ENCODE results near the gene ALDH18A1.
A peak's percentile ranks its signal among the peaks of the same experiment; 100 is the strongest.
"Not testable (repeated sequence)": the region's sequence is repeated elsewhere in the genome, so short reads cannot be mapped to it uniquely, and the experiment has no call there.

ALDH18A1 gene

DNA sequence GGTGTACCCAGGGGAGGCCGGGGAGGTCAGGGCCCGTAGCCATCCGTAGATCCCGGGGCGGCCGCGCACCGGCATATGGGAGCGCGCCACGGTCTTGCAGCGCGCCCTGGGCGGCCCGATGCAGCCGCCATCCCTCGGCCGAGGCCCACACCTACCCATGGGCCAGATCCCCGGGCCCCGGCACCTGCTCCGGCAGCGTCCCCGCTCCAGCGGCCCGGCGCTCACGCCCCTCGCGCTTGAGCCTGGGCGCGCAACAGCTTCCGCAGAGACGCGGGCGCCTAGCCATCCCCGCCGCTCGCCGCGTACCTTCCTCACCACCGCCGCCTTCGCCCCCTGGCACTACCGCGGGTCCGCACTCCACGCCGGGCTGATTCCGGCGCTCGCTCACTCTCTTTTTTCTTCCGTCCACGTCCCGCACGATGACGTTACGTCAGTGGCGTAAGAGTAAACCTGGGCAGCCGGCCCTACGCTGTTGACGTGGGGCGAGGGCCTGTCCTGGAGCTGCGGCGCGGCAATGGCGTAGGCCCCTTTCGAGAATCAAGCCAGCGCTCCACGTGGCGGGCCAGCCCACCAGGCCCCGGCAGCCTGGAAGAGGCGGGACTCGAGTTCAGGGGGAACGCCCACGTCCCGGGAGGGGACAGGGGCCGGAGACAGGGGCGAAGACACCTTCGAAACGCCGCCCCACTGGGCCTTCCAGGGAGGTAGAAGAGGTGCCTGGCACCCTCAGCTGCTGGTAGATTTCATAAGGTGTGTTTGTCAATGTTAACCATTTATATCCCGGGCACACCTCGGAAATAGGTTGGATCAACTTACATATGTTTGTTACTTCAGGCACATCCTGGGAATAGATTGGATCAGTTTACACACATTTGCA lies at the start of gene ALDH18A1:
TSS of gene ALDH18A1 (minus strand) at position 421 of the 874 bp plus-strand sequence. CDS start 3,334 bp downstream, outside the sequence.
- DNase-seq (ENCODE audit: low read depth), result peak; percentile 89

DNA sequence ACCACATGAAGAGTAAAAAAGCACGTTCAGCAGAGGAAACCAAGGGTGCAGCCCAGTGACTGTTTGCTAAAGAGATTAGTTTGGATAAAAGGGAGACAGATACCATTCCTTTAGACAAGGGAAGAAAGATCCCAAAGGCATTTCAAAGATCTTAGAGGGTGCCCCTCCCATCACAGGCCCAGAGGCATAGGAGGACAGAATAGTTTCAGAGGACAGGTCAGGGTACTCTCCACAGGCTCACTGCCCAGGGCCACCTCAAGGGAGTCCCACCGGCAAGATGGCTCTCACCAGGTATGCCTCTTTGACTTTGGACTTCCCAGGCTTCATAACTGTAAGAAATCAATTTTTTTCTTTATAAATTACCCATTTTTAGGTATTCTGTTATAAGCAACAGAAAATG lies 41.9 kb upstream of the ALDH18A1 start:
- DNase-seq (ENCODE audit: low read depth), result no peak

DNA sequence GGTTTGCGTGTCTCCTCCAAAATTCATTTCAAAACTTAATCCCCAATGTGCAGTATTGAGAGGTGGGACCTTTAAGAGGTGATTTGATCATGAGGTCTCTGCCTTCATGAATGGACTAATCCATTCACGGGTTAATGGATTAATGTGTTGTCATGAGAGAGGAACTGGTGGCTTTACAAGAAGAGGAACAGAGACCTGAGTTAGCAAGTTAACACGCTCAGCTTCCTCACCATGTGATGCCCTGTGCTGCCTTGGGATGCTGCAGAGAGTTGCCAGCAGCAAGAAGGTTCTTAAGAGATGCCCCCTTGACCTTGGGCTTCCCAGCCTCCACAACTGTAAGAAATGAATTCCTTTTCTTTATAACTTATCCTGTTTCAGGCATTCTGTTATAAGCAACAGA lies 40.9 kb upstream of the ALDH18A1 start:
- DNase-seq (ENCODE audit: low read depth), result no peak

DNA sequence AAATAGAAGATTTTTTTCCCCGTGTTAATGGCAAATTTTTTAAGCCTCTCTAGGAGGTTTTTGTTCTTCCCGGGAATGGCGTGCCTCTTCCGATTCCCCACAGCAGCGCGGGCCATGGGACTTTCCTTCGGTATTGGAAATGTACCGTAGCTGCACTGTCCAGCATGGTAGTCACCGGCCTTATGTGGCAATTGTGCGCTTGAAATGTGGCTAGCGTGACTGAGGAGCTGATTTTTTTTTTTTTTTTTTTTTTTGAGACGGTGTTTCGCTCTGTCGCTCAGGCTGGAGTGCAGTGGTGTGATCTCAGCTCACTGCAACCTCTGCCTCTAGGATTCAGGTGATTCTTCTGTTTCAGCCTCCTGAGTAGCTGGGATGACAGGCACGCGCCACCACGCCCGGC lies 38.2 kb upstream of the ALDH18A1 start:
- DNase-seq (ENCODE audit: low read depth), result no peak

DNA sequence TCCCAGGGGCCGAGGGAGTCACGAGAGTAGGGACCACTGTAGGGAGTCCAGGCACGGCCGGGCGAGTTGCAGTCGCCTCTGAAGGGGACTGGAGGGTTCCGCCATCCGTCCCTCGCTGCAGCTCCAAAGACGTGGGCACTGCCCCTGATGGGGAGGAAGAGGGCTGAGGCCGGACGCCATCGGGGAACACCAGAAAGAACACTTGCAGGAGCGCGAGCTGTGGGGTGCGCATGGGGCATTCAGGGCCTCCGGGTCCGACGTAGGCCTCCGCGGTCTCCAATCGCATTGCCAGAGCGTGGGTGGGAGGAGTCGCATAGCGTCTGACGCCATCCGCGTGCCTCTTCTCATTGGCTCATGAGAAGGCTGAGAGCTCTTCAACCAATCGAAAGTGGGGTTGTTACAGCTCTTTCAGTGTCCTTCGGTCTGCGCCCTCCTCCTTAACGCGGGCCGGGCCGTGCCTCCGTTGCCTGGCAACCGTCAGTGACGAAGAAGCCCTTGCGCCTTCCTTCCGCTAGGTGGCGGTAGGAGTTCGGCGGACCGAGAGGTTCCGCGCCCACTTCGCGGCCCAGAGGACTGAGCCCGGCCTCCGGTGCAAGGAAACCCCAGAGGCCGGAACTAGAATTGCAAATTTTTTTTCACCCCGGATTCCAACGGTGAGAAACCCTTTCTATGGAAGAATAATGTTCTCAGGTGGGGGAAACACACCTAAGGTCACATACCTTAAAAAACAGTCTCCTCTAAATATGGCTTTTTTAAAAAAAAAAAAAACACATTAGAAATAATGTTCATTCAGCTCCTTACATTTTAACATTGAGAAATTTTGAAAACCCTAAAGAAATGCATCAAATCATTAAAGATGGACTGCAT lies 37.4 kb upstream of the ALDH18A1 start, which contains the start of gene TCTN3:
TSS of gene TCTN3 (minus strand) at position 260 of the 867 bp plus-strand sequence. CDS start at position 232, 28 bp downstream.
- peak; percentile 83 for DNase-seq (ENCODE audit: low read depth)

DNA sequence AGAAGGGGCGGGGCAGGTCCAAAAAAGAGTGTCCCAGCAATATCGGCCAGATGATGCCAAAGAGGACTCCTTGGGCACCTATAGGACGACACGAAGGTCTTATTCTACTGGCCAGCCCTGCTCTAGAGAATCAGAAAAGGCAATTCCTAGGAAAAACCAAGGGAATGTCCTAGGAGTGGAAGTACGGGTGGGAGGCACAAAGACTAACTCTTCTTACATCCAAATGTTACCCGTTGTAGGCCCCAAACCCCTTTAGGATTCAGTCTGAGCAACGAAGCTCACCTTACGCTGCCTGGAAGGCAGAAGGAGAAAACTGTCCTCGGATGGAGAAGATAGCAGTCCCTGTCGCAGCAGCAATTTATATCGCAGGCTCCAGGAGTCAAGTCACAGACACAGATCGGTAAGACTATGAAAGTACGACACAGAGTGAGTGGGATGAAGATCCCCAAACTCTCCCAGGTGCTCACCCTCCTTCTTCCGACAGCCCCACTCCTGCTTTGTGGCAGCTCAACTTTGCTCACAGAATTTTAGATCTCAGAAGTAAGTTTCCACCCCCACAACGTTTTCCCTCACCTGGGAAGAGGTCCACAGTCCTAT lies 36.7 kb upstream of the ALDH18A1 start:
- no peak for DNase-seq (ENCODE audit: low read depth)

DNA sequence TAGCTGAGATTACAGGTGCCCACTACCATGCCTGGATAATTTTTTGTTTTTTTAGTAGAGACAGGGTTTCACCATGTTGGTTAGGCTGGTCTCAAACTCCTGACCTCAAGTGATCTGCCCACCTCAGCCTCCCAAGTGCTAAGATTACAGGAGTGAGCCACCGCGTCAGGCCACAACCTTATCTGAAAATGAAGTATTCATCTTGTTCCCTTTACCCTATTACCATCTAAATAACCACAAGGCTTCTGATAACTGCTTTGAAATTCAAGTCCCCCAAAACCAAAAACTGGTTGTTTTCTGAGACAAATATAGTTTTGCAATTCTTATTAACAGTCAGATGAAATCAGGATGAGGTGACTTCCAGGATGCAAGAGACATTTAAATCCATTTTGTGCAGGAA lies 34.8 kb upstream of the ALDH18A1 start:
- no peak for DNase-seq (ENCODE audit: low read depth)

DNA sequence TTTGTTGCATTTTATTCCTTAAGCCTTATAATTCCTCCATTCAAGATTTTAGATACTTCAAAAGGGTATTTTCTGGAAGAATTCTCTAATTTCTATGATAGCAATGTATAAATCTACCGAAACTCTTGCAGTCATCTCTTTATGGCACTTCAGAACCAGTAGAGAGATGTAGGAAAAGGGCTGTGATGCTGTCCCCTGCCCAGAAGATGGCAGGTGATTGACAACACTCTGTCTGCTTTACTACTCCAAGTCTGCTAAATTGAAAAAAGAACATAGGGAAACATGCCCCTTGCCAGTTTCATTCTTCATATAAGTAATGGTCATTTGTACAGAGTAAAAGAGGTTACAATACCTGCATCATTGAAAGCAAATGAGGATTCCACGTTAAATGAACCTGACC lies 32.1 kb upstream of the ALDH18A1 start:
- no peak for DNase-seq (ENCODE audit: low read depth)

DNA sequence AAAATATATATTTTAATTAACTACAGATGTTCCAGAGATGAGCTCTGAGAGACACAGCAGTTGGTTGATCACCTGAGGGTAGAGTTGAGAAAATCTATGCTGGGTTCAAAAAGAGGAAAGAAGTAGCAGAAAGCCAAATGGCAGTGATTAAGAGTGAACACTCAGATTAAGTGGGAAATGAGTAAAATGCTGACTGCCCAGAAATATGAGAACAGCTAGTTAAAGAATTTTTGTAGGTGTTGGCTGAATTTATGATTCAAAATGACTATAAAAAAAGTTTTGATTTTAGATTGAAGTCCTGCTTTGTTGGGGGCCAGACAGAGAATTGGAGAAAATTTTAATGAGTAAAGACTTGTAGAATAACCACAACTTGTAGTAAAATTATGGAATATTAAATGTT lies 27.5 kb upstream of the ALDH18A1 start:
- no peak for DNase-seq (ENCODE audit: low read depth)

DNA sequence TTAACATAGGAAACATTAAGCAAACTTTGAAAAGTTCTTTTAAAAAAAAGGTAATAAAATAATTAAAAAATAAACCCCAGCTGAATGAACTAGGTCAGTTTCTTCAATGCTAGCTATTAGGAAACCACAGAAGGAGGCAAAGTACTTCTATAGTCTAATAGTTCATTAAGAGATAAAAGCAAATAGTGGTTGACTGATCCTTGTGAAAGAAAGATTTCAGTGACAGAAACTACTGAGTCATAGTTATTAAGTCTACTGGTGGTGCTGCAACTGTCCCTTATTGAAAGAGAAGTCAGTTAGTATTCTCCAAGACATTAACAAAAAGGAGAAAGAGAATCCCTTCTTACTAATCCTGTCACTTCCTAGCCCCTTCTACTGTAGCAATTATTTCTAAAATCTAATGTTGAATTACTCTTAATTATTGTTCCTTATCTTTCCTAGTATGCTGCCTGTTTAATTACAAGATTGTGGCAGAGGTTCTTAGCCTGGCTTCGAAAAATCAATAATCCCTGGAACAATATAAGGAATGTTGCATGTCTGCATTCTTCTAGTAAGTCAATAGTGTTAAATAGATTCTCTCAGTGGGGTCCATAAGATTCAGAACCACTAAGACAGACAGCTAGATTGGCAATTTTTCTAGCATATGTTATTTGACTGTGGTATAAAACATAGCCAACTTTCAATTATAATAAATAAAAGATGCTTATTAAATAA lies 19.0 kb upstream of the ALDH18A1 start:
- DNase-seq (ENCODE audit: low read depth), result no peak

DNA sequence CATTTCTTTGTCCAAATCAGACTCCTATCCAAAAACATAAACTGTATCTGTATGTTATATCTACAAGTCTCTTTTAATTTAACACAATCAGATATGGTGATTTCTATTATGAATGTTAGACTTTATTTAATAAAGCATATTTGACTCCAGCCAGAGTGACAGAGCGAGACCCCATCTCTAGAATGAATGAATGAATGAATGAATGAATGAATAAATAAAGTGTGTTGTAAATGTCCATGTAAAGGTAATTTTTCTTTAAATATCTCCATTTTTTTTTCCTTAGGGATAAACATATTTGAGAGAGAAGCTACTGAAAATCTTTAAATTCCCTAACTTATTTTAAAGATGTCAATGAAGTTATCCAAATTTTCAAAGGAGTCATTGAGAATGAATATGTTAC lies 18.1 kb upstream of the ALDH18A1 start:
- DNase-seq (ENCODE audit: low read depth), result no peak

DNA sequence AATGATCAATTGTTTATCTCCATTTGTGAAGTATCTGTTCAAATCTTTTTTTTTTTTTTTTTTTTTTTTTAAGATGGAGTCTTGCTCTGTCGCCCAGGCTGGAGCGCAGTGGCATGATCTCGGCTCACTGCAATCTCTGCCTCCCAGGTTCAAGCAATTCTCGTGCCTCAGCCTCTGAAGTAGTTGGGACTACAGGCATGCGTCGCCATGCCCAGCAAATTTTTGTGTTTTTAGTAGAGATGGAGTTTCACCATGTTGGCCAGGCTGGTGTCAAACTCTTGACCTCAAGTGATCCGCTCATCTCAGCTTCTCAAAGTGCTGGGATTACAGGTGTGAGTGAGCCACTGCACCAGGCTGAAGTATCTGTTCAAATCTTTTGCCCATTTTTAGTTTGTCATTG lies 16.1 kb upstream of the ALDH18A1 start:
- not testable (repeated sequence) for DNase-seq (ENCODE audit: low read depth)

DNA sequence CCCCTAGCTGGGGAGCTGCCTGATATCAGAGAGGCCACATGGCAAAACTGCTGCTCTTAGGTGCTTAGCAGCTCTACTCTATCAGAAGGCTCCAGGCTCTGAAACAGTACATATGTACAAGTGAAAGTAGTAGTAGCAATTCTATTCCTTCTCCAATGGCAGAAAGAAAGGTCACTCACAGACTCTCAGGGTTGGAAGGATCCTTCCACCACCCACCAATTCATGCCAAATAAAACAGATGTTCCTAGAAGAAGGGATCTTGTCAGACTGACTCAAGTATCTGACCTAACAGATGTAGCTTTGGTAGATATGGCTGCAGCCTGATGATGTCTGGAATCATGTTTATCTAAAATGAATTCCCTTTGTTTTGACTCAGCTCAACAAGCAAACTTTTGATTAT lies 8.0 kb upstream of the ALDH18A1 start:
- no peak for DNase-seq (ENCODE audit: low read depth)

DNA sequence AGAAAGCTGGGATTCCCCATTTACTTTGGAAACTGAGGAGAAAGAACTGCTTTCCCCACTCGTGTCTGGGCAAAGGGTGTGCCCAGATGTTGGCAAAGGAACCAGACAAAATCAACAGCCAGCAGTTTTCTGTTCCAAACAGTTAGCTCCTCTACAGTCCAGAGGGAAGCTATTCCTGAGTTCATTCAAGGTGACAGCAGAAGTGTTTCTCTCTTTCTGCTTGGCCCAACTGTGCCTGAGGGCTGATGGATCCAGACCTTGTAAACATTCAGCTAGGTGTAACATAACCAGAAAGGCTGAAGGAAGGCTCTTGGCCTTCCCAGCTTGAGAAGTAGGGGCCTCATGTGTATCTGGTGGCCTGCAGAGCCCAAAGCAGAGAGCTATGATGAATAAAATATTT lies 7.0 kb upstream of the ALDH18A1 start:
- DNase-seq (ENCODE audit: low read depth), result no peak

DNA sequence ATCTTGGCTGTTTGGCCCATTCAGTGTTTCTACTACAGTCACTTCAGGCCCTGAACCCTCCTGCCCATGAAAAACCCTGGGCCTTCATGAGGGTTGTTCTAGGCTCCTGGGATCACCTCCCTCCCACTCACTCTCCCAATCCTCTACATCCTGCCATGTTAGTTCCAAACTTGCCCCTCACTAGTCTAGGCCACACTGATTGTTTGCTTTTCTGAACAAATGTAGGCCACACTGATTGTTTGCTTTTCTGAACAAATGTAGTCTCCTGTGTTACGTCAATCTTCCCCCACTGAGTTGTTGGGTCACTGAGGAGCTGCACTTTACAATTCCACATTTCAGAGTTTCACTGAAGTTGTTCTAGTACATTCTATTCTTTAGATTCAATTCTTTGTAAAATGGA lies 5.3 kb upstream of the ALDH18A1 start:
- no peak for DNase-seq (ENCODE audit: low read depth)

DNA sequence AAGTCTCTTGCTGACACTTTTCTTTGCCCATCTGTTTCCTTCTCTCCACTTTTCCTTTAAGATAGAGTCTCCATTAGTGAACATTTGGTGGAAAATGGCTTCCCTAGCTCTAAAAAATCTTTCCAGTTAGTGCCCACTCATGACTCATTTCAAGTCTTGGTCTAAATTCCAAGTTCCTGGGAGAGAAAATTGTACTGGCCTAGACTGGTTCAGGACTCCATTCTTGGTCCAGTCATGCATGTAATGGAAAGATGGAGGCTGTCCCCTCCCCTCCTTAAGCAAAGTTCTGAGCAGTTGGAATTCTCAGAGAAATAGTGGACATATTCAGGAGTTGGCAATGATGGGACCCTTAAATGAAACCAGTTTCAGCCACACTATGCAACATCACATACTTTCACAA lies 3.8 kb upstream of the ALDH18A1 start:
- no peak for DNase-seq (ENCODE audit: low read depth)

DNA sequence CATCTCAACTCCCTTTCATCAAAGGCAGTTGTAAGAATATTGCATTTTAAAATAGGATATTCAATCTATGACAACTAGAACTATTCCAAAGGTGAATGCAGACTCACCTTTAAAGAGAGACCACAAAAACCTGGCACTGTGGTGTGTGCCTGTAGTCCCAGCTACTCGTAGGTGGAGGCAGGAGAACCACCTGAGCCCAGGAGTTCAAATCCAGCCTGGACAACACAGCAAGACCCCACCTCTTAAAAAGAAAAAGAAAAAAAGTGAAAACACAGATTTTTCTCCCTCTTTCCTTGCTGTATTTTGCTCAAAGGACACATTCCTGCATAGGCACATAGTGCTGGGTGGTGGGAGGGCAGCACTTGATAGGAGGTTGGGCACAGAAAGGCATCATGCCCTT lies 739 bp upstream of the ALDH18A1 start:
- no peak for DNase-seq (ENCODE audit: low read depth)

DNA sequence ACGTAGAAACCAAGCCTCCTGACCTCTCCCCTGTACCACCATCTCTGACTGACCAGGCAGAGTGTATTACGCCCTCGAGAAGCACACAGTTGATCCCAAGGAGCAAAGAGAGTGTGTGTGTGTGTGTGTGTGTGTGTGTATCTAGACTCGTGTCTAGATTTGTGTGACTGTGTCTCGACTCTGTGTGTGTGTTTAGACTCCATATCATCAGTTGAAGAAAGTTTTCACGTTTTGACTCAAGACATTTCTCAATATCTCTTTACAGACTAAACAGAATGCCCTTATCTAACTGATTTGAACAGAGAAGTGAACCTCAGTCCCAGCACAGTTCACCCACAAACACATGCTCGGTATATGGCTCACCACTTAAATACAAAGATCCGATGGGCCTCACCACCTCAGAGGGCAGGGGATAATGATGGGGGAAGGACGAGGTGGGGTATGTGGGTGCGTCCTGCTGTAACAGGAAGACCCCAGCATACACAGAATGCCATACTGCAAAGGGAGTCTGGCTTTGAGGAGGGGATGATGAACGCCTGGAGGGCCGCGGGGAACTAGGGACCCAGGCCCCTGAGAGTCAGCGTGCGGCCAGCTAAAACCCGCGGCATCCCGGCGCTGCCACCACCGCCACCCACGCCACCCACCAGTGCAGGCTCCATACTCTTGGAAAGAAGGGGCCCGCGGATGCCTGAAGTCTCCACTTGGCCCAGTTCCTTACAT lies 780 bp downstream of the ALDH18A1 start:
- DNase-seq (ENCODE audit: low read depth), result no peak

DNA sequence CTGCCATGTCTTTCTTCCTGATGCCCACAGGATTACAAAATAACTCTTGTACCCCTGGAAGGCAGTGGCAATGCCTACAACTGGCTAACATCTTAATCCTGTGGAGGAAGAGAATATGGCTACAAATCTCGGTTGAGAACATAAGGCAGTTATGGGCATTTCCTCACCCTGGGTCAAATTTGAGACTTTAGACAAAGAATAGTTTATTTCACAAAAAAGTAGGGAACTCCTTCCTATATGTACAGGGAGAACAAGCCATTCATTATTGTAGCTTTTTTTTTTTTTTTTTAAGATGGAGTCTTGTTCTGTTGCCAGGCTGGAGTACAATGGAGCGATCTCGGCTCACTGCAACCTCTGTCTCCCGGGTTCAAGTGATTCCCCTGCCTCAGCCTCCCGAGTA lies 2.6 kb downstream of the ALDH18A1 start:
- DNase-seq (ENCODE audit: low read depth), result no peak

DNA sequence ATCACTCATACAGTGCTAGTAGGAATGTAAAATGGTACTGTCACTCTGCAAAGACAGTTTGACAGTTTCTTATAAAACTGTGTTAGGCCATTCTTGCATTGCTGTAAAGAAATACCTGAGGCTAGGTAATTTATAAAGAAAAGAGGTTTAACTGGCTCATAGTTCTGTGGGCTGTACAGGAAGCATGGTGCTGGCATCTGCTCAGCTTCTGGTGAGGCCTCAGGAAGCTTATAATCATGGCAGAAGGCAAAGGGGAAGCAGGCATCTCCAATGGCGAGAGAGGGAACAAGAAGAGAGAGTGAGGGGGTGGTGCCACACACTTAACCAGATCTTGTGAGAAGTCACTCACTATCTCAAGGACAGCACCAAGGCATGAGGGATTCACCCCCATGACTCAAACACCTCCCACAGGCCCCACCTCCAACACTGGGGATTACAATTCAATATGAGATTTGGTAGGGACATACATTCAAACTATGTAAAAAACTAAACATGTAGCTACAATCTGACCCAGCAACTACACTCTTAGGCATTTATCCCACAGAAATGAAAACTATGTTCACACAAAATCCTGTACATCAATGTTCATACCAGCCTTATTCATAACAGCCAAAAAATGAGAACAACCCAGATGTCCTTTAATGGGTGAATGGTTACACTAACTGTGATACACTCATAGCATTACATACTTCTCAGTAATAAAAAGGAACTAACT lies 5.0 kb downstream of the ALDH18A1 start:
- DNase-seq (ENCODE audit: low read depth), result no peak

DNA sequence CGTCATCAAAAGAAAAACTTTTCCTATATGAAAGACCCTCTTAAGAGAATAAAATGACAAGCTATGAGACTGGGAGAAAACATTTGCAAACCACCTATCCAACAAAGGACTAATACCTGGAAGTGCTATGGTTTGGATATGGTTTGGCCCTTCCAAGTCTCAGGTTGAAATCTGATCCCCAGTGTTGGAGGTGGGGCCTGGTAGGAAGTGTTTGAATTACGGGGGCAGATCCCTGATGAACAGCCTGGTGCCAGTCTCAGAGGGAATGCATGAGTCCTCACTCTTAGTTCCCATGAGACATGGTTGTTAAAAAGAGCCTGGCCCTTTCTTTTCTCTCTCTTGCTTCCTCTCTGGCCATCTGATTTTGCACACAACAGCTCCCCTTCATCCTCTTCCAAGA lies 6.3 kb downstream of the ALDH18A1 start:
- DNase-seq (ENCODE audit: low read depth), result no peak
